Midbrain (tissue), 1 donor: Measurements from ENCODE around the gene ATP2B2.

Source experiments
- DNase-seq: peaks from one replicate; lab custom pipeline; 2025; lab: John Stamatoyannopoulos, UW

ATP2B2 gene

DNA sequence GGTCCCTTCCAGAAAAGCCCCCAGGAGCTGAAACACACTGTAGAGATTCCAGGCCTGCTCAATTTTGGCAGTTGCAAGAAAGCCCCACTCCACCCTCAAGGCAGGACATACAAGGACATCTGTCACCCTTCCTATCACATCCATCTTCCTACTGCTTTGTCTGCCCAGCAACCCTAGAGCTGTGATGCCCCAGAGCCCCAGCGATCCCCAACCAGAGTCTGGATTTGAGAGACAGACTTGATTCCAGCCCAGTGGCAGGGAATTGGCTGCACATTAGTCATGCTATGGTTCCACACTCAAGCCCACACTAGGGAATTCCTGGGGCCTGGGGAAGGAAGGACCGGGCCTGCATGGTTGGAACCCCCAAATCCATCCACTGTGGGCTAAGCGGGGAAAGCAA, 56.8 kb downstream of the ATP2B2 start:
- DNase-seq = no peak

DNA sequence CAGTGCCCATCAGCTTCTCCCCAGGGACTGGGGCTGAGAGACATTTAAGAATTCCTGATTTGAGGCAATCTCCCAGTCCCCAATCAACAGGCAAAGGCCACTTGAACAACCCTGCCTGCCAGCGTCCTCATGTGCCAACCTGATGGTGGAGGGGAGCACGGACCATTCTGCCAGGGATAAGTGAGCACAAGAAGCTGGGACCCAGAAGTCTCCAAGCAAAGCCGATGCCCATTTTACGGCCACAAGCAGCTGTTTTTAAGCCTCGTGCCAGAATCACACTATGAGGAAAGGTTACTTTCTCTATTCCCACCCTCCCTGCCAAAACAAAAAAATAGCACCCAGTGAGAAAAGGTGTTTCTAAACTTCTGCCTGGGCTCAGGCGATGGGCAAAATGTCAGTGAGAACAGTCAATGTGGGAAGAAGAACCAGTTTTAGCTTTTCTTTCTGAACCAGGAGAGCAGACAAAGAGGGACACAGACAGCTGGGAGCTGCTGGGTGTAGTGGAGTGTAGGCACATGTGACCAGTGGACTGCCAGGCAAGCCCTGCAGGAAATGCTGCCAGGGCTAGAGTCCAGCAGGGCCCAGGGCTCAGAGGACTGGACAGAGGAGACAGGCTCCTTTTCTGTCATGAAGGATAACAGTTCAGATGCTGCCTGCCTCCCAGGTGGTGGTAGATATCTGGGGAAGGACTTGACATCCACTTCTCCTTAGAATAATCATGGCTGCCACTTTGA, 57.7 kb downstream of the ATP2B2 start:
- peak; percentile 38 for DNase-seq

DNA sequence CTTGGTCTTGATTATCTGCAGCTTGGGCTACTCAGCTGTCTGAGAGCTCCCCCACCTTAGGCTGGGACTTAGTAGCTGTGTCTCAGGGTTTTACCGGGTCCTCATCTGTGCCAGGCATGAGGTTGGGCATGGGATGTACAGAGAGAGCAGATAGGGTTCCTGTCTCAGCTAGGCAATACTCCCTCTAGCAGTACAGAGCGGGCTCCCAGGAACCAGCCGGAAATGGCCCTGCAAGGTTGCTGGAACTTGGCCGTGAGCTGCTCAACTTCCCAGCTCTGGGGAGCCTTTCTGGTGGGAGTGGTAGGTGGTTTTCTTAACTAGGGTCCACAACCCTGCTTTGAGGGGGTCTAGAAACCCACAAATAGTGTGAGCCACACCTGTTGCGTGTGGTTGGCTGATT, 58.3 kb downstream of the ATP2B2 start:
- no peak for DNase-seq

GRCh38 chr3:10445561-10446175, 59.7 kb downstream of the ATP2B2 start:
- no peak for DNase-seq

DNA sequence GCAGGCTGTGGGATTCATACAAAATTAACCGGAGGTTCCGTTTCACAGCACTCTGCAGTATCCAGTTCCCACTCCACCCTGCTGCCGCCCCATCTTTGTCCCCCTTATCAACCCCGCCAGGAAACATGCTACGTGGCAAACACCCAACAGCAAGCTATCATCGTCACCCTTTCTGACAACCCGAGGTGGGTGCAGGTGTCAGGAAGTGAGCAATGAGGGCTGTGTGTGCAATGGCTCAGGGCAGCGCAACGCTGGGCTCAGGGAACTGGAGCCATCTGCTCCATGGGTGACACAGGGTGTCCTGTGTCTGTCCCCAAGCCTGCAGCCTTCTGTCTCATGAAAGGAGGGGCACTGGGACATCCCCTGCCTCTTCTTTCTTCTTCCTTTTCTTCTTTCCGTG, 60.9 kb downstream of the ATP2B2 start:
- DNase-seq = no peak

DNA sequence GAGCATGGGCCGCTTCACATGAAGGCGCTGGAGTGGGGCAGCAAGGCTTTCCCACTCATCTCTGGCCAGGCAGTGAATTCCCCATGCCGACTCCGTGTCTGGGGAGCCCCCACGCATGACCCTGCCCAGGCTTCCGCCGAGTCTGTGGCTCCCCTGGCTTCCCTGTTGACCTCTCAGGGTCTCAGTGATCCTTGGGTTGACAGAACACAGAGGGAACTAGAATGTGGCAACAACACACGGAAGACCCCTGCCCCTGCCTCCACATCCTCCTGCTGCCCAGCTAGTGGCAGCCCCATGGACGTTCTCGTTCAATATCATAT, 61.3 kb downstream of the ATP2B2 start:
- DNase-seq = no peak

DNA sequence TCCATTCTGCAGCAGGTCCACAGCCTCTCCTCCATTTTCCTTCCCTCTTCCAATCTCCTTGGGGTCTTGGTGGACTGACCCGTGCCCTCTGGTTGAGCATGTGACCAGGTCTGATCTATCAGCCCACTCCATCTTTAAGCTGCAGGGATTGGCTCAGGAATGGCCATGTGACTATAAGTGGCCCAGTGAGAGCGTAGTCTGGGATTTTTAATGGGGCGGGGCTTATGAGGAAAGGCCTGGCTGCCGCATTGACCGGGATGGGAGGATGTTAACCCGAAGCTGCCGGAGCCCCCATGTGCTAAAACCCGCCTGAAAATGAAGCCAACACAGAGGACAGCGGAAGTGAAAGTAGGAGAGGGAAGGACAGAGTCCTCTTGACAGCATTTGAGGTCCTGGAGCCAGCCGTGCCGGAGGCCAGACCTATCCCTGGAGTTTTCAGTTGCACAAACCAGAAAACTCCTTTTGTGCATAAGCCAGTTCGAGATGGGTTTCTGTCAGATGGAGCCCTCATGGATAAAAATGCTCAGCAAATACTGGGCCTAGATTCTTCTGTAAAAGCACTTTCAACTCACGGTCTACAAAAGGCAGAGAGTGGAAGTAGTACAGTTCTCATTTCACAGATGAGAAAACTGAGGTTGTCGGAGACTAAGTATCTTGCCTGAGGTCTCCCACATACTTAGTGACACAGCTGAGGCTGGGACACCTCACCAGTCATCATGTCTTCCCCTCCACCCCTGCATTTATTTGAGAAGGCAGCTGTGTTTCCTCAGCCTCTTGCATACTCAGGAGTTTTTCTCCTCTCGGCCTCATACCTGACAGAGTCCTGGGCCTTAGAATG, 61.9 kb downstream of the ATP2B2 start:
- no peak for DNase-seq

DNA sequence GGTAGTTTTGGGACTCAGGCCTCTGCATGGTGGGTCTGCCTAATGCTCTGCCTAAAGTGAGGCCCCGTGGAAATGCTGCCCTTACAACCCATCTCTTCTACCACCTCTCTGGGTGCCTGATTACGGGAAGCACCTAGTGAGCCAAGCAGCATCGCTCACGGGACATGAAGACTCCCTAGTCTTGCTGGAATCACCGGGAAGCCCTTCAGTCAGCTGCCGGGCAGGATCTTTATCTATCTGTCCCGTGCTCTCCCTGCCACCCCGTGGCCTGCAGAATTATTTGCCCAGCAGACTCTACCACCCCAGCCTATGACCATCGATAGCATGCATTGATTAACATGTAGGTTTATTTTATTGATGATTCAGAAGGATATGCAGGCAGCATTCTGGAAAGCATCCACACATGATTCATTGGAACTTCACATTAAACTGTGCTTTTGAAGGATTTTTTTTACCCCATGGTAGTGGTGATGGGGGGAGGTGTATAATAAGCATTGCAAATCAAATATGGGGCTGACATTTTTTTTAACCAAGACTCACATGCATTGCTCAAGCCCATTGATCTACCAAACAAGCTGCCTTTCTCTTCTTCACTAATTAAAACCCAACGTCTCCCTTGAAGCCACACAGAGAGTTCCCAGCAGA, 63.1 kb downstream of the ATP2B2 start:
- no peak for DNase-seq

DNA sequence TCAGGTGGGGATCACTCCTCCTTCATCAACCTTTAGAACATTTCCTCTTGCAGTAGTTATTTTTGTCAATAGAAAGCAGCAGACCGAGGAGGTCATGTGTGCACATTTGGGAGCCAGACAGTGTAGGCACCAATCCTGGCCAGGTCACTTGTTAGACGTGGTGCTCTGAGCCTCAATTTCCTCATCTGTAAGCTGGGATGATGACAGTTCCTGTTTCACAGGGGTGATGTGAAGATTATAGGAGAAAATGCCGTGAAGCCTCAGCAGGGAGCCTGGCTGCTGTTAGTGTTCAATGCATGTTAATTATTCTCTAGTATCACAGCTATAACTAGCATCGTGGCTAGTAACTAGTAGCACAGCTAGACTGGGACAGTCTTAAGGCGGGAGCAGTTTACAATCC, 64.7 kb downstream of the ATP2B2 start:
- DNase-seq = no peak

- no peak for DNase-seq
These were observed 66.3 kb downstream of the ATP2B2 start for GRCh38 chr3:10438902-10439610.

- no peak for DNase-seq
These were observed 67.1 kb downstream of the ATP2B2 start for GRCh38 chr3:10437995-10438901.

DNA sequence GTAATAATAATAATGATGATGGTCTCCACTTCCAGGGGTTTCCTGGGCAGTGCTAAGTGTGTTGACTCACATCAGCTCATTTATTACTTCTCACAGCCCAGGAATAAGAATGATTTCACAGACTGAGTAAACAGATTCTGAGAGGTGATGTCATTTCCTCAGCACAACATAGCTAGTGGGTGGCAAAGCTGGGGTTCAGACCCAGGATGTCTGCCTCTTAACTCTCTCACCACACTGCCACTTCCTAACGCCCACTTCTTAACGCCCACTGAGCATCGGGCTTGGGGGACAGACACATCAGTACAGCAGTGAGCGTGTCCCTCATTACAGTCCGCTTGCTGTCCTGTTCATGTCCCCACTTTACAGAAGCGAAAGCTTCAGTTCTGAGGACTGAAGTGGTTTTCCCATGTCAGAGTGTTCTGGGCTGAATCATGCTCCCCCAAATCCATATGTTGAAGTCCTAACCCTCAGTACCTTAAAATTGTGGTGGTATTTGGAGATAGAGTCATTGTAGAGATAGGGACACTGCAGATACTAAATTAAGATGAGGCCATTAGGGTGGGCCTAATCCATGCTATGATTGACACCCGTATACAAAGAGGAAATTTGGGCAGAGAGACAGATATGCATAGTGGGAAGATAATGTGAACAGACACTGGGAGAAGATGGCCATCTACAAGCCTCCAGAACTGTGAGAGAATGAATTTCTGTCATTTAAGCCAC, 68.0 kb downstream of the ATP2B2 start:
- no peak for DNase-seq

GRCh38 chr3:10435850-10436249, 69.5 kb downstream of the ATP2B2 start:
- no peak for DNase-seq

GRCh38 chr3:10434938-10435336, 70.4 kb downstream of the ATP2B2 start:
- DNase-seq = no peak

DNA sequence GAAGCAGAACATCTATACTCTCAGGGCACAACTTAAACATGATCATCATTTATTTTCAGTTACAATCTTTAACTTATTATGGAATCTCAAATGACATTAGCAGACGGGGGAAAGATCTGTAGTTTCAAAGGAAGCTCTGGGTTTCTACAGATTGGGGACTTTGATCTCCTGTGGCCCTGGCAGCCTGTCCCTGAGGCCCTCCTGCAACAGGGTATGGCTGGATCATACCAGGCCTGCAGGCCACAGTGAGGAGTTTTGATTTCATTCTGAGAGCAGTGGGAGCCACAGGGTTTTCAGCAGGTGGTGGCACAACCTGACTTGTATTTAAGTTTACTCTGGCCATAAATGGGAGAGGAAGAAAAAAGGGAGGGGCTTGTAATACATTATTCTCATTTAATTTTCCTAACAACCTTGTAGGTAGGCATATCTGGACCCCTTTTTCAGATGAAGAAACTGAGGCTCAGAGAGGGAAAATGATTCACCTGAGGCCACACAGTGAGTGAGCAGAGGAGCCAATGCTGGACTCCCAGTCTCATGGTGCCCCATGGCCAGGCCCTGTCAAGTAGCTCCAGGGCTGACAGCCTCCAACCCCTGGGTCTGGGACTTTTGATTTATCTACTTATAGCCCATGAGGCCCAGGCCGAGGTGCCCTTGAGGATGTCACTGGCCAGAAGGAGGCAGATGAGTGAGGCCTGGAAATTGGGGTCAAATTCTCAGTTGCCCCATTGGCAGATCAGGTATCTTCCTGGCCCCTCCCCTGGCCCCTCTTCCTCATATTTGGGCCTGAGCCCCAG, 71.0 kb downstream of the ATP2B2 start:
- DNase-seq = no peak

DNA sequence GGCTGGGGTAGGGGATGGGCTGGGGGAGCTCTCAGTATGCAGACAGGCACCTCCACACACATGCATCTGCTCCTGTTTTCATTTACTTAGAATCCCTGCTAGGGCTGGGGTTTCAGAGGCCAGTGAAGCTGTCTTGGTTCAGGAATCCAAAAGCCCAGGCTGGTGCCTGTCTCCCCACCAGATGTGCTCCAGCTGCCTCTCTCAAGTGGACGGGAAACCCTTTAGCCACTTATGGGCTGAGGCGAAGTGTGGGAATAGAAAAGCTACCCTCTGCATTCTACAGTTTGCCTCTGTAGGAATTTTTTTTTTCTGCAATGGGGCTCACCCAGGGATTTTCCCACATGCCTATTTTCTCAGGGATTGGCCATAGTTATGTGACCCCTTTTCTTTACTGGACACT, 72.5 kb downstream of the ATP2B2 start:
- no peak for DNase-seq

DNA sequence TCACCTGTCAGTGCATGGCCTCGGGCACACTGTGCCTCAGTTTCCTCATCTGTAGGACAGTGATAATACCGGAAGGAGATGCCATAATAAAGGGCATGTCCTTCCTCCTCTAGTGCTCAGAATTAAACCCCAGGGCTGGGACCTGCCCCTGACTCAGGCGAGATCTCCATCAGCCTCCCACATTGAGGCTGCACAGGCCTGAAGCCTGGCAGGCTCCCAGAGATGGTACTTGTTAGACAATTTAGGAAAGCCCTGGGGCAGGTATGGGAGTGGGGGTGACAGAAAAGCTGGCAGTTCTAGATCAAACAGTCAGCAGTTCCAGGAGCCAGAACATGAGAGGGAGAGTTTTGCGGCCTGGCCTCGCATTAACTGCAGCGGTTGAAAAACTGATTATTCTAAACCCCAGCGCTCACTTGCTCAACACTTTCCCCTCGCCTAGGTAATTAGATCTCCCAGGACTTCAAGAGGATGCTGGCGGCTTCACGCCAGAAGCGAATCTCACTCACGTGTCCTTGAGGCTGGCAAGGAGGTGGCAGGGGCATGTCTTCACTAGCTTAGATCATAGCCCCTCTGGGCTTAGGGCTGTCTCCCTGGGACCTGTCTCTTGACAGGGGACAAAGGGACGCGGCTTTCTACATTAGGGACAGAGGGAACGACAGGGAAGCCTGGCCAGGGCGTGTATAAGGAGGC, 73.1 kb downstream of the ATP2B2 start:
- no peak for DNase-seq

GRCh38 chr3:10430805-10431204, 74.6 kb downstream of the ATP2B2 start:
- DNase-seq = no peak
